ENCODE measurements around the gene OCA2.

DNA sequence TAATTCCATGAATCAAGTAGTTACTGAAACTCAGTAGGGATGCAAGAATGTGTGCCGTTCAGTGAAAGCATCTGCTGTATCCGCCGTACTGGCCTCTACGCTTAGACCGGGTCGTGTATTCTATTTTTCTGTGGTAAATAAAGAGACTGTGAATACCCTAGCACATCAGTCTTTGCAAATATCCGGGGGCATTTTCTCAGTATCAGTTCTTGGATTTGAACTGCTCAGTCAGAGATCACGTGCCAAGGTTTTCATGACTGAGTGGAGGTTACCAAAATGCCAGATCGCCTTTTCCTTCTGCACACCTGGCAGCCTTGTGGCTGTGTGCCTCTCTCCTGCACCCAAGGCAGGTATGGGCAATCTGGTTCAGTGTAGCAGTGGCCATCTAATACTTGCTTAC is 377.0 kb downstream of the OCA2 start:
- no peak for TF ChIP-seq EP300 (IDR thresholded peaks at IDR 0.05)
- TF ChIP-seq, protein P1, sequence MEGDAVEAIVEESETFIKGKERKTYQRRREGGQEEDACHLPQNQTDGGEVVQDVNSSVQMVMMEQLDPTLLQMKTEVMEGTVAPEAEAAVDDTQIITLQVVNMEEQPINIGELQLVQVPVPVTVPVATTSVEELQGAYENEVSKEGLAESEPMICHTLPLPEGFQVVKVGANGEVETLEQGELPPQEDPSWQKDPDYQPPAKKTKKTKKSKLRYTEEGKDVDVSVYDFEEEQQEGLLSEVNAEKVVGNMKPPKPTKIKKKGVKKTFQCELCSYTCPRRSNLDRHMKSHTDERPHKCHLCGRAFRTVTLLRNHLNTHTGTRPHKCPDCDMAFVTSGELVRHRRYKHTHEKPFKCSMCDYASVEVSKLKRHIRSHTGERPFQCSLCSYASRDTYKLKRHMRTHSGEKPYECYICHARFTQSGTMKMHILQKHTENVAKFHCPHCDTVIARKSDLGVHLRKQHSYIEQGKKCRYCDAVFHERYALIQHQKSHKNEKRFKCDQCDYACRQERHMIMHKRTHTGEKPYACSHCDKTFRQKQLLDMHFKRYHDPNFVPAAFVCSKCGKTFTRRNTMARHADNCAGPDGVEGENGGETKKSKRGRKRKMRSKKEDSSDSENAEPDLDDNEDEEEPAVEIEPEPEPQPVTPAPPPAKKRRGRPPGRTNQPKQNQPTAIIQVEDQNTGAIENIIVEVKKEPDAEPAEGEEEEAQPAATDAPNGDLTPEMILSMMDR (IDR thresholded peaks at IDR 0.05), result no peak
- no peak for TF ChIP-seq POLR2A (IDR thresholded peaks at IDR 0.05)
